Right renal cortex interstitium (tissue), 3 donors: Measurements from ENCODE around the gene TSC2. TPM values are rescaled to one million over a fixed set of nuclear protein-coding genes. Genes with fewer than 3 reads are reported as not detected.
"Not testable (repeated sequence)": the region's sequence is repeated elsewhere in the genome, so short reads cannot be mapped to it uniquely, and the experiment has no call there.

ENCODE experiments used
- DNase-seq, 3 donors: peaks; one replicate each; pipeline ENCODE4 v3.0.0-alpha.2; 2013; ENCODE audit warnings: low read depth in 3 of 3, low spot score in 2 of 3
- polyA plus RNA-seq, 3 donors: library from polyadenylated mRNA; unstranded; fragments of 120-200 nt; gene quantifications; one replicate each; pipeline ENCODE4 v1.2.1, GENCODE V29; 2013; ENCODE audit not compliant: insufficient read length in 3 of 3

TSC2 gene
- polyA plus RNA-seq, 3 donors = 98.9 to 117 (median 108) TPM

DNA sequence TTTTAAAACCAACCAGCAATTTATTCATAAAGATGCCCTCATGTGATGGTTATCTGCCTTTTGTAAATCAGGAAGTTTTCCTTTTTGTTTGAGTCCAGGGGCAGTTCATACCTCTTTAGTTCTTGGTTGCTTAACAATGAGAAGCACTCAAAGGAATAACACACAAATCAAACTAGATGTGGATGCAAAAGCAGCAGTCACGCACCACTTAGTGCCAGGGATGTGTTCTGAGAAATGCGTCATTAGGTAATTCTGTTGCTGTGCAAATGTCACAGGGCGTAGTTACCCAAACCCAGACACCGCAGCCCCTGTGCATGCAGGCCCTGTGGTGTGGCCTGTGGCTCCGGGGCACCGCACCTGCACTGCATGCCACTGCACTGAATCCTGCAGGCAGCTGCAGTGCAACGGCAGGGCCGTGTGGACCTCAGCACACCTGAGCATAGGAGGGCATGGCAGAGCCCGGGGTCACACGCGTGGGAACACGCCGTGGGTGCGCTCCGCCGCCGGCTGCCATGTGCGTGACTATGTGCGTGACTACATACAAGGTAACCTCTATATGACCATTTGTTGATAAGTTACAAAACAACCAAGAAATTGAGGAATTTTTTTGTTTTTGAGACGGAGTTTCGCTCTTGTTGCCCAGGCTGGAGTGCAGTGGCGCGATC lies 48.3 kb downstream of the TSC2 start:
- no peak for DNase-seq

DNA sequence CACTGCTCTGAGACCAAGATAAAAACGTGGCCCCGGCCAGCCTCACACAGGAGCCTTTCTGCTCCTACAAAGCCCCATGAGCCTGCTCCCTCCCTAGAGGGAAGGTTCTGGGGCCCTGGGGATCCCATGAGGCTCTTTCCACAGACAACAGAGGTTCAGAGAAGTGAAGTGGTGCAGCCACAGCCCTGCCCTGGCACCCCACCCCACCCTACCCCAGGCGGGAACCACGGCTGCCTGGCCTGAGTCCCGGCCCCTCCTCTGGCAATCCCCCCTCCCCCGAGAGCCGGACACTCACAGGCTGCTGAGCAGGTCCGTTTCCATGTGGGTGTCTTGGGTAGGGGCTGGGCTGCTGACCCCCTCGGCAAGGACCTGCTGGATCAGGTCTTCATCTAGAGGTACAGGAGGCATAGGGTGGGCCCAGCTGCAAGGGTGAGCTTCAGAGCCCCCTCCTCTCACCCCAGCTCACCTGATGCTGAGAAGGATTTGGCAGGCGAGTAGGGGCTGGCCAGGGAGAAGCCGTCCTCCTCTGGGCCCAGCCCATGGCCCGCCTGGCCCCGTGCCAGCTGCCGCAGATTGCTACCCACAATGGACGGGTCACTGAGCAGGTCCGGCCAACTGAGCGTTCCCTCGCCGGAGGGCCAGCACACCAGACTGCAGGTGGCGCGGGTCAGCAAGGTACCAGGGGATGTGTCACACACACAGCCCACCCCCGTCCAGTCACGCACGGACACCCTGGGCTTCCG lies 49.2 kb downstream of the TSC2 start:
- no peak for DNase-seq

DNA sequence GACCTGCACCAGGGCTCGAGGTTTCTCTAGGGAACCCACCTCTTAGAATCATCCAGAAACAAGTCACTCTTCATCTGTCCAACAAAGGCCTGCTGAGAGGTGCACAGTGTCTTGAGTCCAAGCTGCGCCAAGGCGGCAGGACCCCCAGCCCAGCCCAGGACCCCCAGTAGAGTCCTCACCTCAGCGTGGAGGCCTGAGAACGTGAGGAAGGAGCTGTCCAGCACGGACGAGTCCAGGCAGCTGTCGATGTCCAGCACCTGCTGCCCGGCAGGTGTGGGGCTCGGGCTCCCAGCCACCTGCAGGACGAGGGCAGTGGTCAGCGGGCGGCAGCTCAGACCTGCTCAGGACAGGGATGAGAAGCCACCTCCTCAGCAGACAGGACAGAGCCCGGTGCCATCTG lies 49.9 kb downstream of the TSC2 start:
- DNase-seq = not testable (repeated sequence)

DNA sequence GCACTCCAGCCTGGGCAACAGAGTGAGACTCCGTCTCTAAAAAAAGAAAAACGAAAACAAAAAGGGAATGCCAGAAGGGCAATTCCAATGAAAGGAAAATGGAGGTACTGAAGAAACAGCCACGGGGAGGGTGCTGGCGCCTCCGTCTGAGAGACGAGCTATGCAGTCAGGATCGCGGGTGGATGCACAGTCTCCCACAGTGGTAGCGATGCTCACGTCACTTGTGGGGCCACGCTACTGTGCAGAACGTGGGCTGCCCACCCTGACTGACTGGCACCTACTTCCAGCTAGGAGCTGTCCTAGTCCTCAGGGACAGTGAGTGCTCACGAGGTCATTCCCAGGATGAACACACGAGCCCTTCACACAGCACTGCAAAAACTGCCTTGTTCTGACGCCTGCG lies 53.8 kb downstream of the TSC2 start:
- DNase-seq = not testable (repeated sequence)

DNA sequence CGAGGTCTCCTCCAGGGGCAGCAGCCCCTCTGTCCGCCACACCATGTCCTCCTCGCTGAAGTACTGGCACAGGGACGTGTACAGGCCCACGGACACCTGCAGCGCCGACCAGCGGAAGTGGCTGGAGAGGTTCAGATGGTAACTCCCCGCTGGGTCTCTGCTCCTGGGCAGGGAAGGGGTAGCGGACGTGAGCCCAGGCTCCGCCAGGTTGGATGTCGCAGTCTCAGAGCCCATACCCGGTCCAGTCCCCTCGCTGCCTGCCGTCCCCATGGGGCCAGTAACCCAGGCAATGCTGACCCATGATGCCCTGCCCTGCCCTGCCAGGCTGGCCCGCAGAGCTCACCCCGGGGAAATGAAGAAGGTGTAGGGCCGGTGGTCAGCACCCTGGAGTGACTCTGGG lies 54.7 kb downstream of the TSC2 start:
- DNase-seq = no peak

DNA sequence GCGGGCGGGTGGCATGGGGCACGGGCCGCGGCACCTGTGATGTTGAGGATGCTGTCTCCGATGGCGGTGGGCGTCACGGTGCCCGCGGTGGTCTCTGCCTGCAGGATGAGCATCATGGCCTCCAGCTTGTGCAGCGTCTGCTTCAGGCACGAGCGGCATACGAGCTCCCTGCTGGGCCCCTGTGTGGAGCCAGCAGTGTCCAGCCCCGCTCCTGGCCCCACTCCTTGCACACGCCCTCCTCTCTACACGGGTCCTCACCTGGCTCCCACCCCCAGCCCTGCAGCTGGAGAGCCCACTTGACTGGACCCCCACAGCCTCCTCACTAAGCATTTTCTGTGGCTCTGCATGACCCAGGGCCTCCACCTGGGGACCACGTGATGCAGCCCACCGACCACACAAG lies 56.7 kb downstream of the TSC2 start:
- DNase-seq = not testable (repeated sequence)

DNA sequence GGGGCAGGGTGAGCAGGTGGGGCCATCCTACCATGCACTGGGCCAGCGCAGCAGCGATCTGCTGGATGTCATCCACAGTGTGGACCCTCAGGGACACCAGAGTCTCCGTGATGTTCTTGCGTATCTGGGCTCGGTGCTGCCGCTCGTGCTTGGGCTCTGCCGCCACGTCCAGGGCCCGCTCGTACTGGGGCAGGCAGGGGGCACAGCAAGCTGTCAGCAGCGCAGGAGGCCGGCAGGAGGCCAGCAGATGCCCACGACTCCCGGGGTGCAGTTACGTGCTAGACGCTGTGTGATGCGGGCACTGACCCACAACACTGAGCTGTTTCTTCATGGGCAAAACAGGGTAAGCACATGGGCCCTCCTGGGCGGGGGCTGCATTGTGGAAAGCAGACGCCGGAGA lies 57.5 kb downstream of the TSC2 start:
- DNase-seq = not testable (repeated sequence)

DNA sequence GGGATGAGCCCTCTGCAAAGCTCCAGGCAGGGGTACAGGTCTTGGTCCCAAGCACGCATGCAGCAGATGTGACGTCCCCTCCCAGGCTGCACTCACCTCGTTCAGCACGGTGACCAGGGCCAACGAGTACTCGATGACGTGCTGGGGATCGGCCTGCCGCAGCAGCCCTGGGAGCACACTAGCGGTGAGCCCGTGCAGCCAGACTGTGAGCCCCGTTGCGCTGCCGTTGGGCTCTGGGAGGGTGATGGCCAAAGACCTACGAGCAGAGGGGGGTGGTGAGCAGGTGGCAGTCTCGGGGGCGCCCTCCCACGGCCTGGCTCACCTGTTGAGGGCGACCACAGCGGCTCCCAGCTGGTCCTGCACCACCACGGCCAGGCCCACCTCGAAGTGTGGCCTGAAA lies 58.0 kb downstream of the TSC2 start:
- DNase-seq = not testable (repeated sequence)

DNA sequence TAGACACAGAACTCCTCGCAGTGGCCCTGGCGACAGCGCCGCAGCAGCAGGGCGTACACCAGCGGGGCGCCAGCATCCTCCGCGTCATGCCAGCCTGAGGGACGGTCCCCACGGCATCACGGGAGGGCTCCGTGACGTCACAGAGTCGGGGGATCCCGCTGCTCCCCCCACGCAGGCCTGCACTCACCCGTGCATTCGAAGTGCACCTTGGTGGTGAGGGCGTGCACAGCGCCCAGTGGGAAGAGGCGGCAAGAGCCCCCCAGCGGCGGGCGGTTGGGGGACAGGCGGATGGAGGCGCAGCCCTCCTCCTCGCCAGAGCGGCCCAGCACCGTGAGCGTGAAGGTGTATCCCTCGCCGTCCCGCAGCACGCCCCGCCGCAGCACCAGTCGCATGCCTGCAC lies 58.4 kb downstream of the TSC2 start:
- not testable (repeated sequence) for DNase-seq

DNA sequence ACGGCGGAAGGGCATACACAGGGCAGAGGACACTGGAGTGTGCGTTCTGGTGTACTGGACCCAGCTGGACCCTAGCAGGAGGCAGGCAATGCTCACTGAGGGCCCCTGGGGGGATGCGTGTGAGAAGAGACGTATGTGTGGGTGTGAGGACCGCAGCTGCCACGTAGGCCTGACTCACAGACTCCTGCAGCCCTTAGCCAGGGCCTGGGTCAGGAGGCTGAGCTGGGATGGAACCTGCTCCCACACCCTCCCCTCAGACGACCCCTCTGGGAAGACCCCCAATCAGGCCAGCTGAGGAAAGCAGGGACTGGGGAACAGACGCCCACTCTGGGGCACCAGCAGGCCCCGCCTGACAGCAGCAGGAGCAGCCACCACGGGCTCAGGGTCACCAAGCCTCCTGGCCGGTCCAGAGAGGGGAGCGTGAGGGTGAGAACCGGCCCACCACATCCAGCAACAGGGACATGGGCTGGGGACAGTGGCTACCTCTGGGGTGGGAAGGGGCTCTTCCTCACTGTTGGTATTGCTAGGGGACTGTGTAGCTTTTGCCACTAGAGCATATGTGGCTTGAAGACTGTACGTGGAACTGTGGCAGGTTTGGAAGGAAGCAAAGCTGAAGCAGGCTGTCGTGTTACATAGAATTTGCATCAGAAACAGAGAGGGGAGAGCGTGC lies 59.5 kb downstream of the TSC2 start:
- DNase-seq = not testable (repeated sequence)

DNA sequence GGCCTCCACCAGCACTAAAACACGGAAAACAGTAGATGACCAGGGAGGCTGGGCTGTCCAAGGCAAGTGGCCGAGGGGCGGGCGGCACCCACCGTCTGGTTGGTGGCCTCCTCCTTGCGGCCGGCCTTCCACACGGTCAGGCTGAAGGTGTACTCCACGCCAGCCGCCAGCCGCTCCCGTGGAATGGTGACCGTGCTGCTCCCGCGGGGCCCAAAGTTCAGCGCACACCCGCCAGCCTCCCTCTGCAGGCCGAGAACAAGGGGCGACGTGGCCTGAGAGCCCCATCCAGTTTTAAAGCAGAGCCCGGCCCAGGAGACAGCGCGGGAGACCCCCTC lies 60.0 kb downstream of the TSC2 start:
- not testable (repeated sequence) for DNase-seq

DNA sequence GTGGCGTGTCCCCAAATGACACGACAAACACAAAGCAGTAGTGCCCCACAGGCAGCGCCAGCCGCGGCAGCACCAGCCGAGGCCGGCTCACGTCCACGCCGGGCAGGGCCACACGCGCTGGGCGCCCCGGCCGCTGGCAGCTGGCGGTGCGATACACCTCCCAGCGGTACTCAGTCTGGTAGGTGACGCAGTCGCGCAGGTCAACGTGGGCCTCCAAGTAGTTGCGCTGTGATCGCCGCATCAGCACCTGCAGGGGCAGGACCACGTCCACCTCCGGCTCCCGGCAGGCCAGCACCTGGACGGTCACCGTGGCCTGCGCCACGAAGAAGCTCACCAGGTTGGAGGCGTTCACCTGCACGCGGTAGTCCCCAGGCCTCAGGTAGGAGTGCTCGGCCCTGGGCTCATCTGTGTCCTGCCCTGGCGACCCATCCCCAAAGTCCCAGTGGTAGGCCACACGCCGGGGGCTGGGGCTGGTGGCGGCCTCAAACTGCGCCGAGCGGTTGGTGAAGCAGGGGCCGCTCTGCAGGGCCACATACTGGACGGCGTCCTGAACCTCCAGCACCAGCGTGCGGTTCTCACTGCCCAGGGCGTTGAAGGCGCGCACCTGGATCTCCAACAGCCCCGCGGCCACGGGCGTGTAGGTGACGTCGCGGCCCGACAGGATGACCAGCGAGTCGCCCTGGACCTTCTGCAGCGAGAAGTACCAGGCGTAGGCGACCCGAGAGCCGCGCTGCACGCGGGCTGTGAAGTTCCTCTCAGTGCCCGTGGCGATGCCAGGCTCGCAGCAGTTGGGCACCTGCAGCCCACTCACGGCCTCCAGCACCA lies 60.9 kb downstream of the TSC2 start:
- not testable (repeated sequence) for DNase-seq

DNA sequence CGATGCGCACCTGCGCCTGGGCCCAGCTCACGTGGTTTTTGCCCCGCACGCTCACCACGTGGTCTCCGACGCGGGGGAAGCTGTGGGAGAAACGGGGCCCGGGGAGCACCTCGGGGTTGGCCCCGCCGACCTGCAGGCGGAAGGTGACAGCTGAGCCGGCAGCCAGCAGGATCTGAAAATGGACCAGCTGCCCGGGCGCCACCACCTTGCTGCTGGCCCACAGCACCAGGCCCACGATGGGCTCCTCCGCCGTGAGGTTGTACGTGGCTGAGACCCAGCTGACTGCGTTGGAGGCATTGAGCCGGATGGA lies 61.4 kb downstream of the TSC2 start:
- DNase-seq = not testable (repeated sequence)

DNA sequence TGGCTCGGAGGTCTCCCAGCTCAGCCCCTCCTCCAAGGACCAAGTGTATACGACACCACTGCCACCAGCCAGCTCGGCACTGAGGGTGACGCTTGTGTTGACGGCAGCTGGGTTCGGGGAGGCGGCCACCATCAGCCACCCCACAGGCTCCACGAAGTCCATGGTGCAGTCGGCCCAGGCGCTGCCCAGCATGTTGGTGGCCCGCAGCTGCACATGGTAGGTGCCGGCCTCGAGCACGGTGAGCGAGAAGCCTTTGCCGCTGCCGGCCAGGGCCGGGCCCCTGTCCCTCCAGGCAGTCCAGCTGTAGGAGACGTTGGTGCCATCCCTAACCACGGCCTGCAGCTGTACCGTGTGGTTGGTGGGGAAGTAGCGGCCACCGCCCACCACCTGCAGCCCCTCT lies 62.1 kb downstream of the TSC2 start:
- DNase-seq = not testable (repeated sequence)

DNA sequence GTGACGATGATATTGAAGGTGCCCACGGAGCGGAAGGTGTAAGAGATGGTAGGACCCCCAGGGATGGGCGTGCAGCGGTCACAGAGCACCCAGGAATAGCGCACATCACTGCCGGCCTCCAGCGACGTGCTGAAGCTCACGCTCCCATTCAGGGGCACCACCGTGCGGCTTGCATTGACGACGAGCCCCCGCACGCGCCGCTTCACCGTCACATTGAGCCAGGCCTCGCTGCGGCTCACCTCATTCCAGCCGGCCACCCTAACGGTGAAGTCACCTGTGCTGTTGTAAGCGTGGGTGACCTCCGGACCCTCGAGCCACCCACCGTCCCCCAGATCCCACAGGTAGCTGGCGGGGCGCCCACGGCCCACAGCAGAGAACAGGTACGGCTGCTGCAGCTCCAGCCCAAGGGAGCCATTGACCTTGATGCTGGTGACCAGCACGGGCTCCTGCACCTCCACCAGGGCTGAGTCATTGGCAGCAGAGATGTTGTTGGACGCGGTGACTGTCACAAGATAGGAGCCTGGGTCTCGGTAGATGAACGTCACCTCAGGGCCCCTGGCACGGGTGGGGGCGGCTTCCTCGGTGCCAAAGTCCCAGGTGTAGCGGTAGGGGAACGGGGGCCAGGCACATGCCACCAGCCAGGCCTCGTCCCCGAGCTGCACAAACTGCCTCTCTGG lies 62.7 kb downstream of the TSC2 start:
- DNase-seq = not testable (repeated sequence)

DNA sequence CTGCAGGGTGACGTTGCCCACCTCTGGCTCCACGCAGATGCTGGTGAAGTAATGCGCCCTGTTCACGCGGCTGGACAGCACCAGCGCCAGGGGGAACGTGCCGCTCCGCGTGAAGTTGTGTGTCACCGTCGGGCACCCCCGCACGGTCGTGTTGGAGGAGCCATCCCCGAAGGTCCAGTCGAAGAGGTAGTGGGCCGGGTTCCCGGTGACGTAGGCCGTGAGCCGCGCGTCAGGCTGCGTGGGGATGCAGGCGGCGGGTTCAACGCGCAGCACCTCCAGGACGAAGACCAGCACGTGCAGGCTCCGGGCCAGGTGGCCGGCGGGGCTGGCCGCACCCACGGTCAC lies 63.2 kb downstream of the TSC2 start:
- DNase-seq = not testable (repeated sequence)

DNA sequence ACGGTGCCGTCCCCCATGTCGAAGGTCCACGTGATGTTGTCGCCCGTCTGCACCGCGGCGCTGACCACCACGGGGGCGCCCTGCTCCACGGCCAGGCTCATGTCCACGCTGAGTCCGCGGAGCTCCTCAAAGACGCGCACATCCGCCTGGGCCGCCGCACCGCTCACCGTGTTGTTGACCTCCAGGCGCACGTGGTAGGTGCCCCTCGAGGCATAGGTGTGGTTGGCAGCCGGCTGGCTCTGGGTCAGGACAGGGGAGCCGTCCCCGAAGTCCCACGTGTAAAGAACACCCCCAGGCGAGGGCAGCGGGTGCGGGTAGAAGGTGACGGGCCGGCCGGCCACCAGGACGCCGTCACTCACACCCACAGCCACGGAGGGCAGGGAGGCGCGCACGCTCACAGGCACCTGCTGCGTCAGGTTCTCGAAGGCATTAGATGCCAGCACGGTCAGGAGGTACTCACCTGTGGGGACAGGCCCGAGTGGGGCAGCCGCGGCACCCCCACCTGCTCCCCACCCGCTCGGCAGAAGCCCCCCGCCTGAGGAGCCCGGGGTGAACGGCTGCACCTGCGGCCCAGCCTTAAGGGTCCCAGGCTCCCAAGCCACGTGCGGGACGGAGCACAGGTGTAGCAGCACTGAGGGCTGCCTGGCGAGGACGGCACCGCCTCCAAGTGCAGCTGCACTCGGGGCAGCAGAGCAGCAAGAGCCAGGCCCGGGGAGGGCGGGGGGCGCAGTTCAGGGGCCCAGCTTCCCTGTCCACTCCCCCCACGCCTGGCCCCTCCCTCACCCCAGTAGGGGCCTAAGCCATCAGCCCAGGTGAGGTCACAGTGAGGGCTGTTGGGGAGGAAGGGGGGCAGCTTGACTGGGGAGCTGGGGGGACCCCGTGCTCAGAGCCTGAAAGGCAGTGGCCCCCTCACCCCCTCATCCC lies 63.9 kb downstream of the TSC2 start:
- not testable (repeated sequence) for DNase-seq

DNA sequence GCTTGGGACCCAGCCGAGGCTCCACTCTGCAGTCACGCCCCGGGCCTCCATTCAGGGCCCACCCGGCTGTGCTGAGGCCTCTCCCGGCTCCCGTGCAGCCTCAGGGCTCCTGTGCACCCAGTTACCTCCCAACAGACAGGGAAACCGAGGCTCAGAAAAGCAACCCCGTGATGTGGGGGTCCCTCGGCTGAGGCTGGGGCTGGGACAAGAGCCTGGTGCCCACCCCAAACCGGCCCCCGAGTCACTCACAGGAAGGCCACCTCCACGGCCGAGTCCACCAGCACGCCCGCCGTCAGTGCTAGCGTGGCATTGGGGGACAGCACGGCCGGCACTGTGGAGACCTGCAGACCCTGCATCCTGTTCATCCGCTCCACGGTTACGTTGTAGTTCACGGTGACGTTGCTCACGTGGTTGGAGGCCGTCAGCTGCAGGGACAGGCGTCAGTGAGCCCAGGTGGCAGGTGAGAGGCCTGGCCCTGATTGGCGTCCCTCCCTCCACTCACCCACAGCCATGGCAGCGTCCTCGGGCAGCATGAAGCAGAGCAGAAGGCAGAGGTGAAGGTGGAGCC lies 64.8 kb downstream of the TSC2 start:
- not testable (repeated sequence) for DNase-seq

DNA sequence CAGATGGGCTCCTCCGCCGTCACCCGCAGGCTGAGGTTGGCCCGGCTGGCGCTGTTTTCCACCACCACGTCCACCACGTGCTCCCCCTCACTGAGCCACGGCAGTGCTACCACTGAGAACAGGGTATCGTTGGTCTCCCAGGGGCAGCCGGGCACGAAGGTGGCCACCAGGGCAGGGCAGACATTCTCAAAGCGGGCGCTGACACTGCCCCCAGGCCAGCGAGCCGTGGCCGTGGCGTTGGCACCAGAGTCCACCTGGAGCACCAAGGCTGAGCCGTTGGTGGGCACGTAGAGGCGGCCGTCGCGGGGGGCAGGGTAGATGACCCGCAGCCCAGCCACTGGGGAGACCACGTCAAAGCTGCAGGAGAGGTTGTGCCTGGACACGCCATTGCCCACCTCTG lies 66.4 kb downstream of the TSC2 start:
- not testable (repeated sequence) for DNase-seq
